ENCODE data around the gene TSPAN10. TPM values are rescaled to one million over a fixed set of nuclear protein-coding genes. Genes with fewer than 3 reads are reported as not detected.

The TSPAN10 gene
- total RNA-seq, 1 donor from 2014 or later = 2.7 TPM

DNA sequence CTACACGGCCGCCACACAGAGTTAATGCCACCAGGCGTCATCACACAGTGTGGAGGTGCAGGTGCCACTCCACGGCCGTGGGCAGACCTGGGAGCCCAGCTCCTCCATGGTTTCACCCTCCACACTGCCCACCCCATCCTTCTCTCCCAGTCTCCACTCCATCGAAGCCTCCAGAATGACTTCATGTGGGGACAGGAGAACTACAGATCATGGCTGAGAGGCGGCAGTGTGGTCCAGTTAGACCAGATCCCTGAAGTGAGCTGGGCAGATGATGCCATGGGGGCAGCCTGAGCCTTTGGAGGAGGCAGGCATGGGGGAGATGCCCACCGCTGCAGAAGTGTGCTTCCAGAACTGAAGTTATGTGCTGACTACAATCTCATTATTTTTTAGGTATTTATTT, 46.9 kb upstream of the TSPAN10 start:
- no peak overlapping the region for H3K9ac ChIP-seq (ENCODE audit: low read length)
- Mint-ChIP-seq H3K4me3 (ENCODE audit: unreplicated experiment) (no peak overlapping the region), H3K9me3 (ENCODE audit: unreplicated experiment) (no peaks in the 10 kb centered on the region), H3K4me1 (ENCODE audit: low read depth, unreplicated experiment) (peaks cover 1% of the 10 kb centered on the region), H3K27me3 (ENCODE audit: low read depth, unreplicated experiment) (no peaks in the 10 kb centered on the region), H3K27ac (ENCODE audit: unreplicated experiment) (no peak overlapping the region), H3K36me3 (ENCODE audit: low read depth, unreplicated experiment) (peaks cover 34% of the 10 kb centered on the region)
- H3K27me3 ChIP-seq (ENCODE audit: insufficient read depth, low read length) = no peaks in the 10 kb centered on the region
- peaks cover 33% of the 10 kb centered on the region for H4K20me1 ChIP-seq (ENCODE audit: insufficient read depth, low read length)
- H3K4me2 ChIP-seq (ENCODE audit: low read length) = no peak overlapping the region
- no peak for DNase-seq (ENCODE audit: low read depth)
- H3K4me3 ChIP-seq (ENCODE audit: insufficient read depth, low read depth, low read length) = no peak overlapping the region
- H3K79me2 ChIP-seq (ENCODE audit: insufficient read depth, low read length) = peaks cover 13% of the 10 kb centered on the region
- no peak for TF ChIP-seq EZH2 (IDR thresholded peaks at IDR 0.05; ENCODE audit: insufficient read depth, low read length)
- TF ChIP-seq, protein P1, sequence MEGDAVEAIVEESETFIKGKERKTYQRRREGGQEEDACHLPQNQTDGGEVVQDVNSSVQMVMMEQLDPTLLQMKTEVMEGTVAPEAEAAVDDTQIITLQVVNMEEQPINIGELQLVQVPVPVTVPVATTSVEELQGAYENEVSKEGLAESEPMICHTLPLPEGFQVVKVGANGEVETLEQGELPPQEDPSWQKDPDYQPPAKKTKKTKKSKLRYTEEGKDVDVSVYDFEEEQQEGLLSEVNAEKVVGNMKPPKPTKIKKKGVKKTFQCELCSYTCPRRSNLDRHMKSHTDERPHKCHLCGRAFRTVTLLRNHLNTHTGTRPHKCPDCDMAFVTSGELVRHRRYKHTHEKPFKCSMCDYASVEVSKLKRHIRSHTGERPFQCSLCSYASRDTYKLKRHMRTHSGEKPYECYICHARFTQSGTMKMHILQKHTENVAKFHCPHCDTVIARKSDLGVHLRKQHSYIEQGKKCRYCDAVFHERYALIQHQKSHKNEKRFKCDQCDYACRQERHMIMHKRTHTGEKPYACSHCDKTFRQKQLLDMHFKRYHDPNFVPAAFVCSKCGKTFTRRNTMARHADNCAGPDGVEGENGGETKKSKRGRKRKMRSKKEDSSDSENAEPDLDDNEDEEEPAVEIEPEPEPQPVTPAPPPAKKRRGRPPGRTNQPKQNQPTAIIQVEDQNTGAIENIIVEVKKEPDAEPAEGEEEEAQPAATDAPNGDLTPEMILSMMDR (IDR thresholded peaks at IDR 0.05; ENCODE audit: insufficient read depth, low read depth, low read length) = no peak
- no peak overlapping the region for H3K27ac ChIP-seq (ENCODE audit: low read depth, low read length)
- H3K4me1 ChIP-seq (ENCODE audit: insufficient read depth, low read length) = no peaks in the 10 kb centered on the region
- FAIRE-seq = no peak
- H3K36me3 ChIP-seq (ENCODE audit: insufficient read depth, low read length) = peaks cover 67% of the 10 kb centered on the region
- no peak overlapping the region for H2AFZ ChIP-seq (ENCODE audit: low read depth, low read length)
- H3K9me3 ChIP-seq (ENCODE audit: insufficient read depth, low read depth, low read length) = no peaks in the 10 kb centered on the region

DNA sequence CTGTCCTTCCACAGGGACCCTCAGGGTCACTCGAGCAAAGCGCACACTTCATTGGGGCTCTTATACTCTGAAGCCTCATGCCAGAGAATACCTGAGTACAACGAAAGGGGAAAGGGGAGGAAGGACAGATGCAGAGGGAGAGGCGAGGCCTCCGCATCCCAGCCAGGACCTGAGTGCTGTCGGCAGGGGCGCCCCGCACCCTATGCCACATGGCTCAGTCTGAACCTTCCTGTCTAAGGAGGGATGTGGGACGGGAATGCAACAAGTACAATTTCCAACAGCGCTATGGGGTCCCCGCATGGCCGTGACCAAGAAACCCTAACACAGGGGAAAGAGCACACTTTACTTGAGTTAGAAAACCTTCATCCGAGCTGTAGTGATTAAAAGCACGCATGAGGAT, 45.0 kb upstream of the TSPAN10 start:
- H3K36me3 Mint-ChIP-seq (ENCODE audit: low read depth, unreplicated experiment) = peaks cover 27% of the 10 kb centered on the region

More for the DNA sequence above, 45.0 kb upstream of the TSPAN10 start:
- TF ChIP-seq, protein P1 (IDR thresholded peaks at IDR 0.05; ENCODE audit: insufficient read depth, low read depth, low read length) = no peak
- no peak for TF ChIP-seq EZH2 (IDR thresholded peaks at IDR 0.05; ENCODE audit: insufficient read depth, low read length)
- H3K27me3 ChIP-seq (ENCODE audit: insufficient read depth, low read length) = no peaks in the 10 kb centered on the region
- no peak overlapping the region for H3K27ac ChIP-seq (ENCODE audit: low read depth, low read length)
- DNase-seq (ENCODE audit: low read depth) (no peak), FAIRE-seq (no peak)
- Mint-ChIP-seq H3K4me1 (ENCODE audit: low read depth, unreplicated experiment) (peaks cover 1% of the 10 kb centered on the region), H3K4me3 (ENCODE audit: unreplicated experiment) (no peak overlapping the region), H3K9me3 (ENCODE audit: unreplicated experiment) (no peaks in the 10 kb centered on the region), H3K27ac (ENCODE audit: unreplicated experiment) (no peak overlapping the region), H3K27me3 (ENCODE audit: low read depth, unreplicated experiment) (no peaks in the 10 kb centered on the region)
- no peak overlapping the region for H2AFZ ChIP-seq (ENCODE audit: low read depth, low read length)
- no peaks in the 10 kb centered on the region for H3K4me1 ChIP-seq (ENCODE audit: insufficient read depth, low read length)
- H4K20me1 ChIP-seq (ENCODE audit: insufficient read depth, low read length) = peaks cover 22% of the 10 kb centered on the region
- H3K4me2 ChIP-seq (ENCODE audit: low read length) = no peak overlapping the region
- H3K9ac ChIP-seq (ENCODE audit: low read length) = no peak overlapping the region
- H3K36me3 ChIP-seq (ENCODE audit: insufficient read depth, low read length) = peaks cover 62% of the 10 kb centered on the region
- H3K4me3 ChIP-seq (ENCODE audit: insufficient read depth, low read depth, low read length) = no peak overlapping the region
- H3K9me3 ChIP-seq (ENCODE audit: insufficient read depth, low read depth, low read length) = no peaks in the 10 kb centered on the region
- H3K79me2 ChIP-seq (ENCODE audit: insufficient read depth, low read length) = peaks cover 13% of the 10 kb centered on the region

All from astrocyte (in vitro differentiated cells and primary cell).